HG03039 (cell line): Measurements from ENCODE around the gene COL12A1.

Experiments
- ATAC-seq: cut with Tn5 transposase; IDR thresholded peaks from one replicate; pipeline ENCODE4 v1.9.1; 2021; ENCODE audit warnings: mild to moderate bottlenecking, moderate library complexity; ENCODE audit not compliant: unreplicated experiment

Gene COL12A1

DNA sequence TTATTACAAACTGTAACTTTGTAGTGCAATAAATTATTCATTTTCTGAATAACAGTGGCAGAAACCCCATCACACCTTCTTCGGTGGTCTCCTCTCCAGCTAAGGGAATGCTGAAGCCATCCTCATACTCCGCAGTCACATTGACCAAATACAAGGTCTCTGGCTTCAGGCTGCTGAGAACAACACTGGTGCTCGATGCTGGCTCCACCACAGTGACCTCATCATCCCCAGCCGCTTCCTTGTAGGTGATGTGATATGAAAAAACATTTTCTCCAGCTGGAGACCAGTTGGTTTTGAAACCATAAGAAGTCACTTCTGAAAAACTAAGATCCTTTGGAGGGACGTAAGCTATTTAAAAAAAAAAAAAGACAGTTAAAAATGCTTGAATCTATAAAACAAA, 25.0 kb downstream of the COL12A1 start:
- no peak for ATAC-seq

DNA sequence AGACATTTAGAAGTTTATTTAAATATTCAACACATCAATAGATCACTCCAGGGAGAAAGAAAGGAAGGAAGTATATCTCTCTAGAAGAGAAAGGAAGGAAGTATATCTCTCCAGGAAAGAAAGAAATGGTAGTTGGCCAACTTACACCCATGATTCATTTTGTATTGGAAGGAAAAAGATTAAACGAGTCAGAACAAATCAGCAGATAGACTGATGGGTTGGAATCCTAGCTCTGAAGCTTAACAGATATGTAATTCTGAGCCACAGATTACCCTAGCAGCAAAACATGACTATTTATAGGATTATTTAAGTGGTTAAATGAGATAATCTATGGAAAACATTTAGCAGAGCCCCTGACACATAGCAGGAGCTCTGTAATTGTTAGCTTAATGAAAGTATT, 27.1 kb downstream of the COL12A1 start:
- no peak for ATAC-seq

DNA sequence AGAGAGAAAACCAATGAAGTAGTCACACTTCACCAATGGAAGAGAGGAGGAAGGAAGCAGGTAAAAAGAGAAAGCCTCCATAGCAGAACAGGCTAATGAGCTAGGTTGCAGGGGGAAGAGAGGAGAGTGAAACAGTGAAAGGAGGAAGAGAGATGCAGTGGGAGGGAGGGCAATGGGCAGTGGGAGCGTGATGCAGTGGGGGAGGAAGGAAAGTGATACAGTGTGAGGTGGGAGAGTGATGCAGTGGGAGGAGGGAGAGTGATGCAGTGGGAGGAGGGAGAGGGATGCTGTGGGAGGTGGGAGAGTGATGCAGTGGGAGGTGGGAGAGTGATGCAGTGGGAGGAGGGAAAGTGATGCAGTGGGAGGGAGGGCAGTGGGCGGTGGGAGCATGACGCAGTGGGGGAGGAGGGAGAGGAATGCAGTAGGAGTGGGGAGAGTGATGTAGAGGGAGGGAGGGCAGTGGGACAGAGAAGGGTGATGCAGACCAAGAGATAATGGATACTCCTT, 29.7 kb downstream of the COL12A1 start:
- ATAC-seq = no peak

DNA sequence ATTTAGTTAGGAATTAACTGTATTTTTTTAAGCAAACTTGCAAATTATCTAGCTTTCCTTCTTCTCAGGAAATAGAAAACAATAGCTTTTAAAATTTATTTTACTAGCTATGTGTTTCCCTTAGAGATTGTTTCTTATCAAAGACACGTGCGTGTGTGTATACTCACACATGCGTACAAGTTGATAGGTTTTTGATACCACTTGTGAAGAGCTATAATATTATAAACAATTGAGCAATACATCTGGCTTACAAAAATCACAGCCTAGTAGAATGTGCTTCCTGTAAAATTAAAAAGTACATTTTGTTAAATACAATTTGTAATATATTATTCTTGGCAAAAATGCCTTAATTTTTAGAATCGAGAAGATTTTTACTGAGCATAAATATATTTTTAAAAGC, 33.9 kb downstream of the COL12A1 start:
- no peak for ATAC-seq

DNA sequence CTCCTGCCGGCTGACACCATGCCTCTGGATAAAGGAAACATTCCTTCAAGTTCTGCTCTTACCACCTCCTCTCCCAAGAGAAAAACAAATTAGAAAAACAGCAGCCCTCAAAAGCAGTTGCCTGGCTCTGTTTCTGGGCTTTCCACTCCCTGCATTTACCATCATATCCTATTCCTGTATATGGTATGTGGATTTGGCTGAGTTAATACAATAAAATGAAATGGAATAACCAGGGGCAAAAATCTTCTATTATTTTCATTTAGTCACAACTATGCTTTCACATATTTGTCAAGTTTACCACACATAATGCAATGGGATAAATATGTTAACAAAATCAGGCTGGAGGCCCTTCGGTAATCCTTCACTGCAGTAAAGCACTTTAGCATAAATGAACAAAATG, 34.3 kb downstream of the COL12A1 start:
- no peak for ATAC-seq

DNA sequence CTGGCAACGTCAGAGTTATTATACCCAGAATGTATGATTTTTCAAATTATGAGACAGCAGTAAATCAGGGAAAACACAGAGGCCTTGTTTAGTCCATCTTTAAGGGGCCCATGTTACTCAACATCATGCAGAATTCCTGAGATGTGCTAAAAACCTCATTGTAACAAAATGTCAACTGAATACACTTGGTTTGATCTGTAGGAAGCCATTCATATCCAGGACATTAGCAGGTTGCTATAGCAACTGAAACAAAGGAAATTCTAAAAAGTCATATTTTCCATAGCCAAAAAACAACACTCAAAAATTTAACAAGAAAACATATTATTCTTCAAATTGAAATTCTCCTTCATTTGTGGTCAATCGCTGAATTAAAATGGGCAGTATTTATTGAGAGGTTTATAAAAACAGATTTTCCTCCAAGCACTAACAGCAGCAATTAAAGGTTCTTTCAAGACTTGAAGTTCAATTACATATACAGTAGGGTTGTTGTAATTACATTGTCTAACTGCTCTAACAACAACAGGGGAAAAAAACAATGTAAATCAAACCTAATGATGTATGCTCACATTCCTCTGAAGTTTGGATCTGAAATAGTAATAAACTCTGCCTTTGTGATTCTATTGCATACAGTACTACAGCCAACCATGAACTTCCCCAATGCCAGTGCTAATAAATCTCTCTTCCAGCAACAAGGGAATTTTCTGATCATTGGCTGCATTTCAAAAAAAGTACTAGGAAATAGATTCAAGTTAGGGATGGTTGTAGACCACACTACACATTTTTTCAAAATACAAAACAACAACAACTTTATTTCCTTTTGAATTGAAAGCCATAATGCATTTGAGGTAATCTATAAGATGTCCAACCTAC, 34.9 kb downstream of the COL12A1 start:
- no peak for ATAC-seq

DNA sequence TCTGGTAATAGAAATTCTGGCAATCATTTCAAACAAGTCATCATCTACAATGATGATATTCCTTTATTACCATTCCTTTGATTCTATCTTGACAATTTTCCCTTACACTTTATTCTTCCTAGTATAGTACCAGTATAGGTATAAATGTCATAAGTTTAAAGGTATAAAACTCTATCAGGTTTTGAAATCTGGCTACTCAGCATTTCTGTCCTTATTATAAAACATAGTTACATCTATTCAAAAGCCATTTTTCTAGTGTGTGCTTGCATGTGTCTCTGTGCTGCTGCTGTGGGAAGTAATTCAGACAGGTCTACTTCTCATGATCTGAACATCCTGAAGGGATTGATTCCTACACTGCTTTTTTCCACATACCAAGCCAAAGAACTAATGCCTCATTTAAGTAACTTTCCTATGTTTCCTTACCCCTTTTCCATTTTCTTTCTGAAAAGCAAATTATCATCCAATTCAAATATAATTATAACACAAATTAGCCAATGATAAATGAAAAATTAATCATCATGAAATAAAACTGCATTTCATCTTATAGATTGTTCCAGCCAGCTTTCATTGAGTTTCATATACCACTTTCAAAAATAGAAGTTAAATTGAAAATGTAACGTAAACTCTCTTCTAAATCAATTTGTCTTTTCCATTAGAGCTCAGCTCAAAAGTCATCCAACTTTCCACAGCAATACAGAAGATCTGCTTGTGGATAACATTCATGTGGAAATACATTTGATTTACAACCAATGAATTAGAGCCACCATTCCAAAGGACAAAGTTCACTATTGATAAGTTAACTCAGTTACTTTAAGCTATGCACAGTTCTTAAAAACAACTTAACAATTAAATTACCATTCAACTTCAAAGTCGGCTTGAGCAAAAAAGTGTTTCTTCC, 35.9 kb downstream of the COL12A1 start:
- no peak for ATAC-seq

DNA sequence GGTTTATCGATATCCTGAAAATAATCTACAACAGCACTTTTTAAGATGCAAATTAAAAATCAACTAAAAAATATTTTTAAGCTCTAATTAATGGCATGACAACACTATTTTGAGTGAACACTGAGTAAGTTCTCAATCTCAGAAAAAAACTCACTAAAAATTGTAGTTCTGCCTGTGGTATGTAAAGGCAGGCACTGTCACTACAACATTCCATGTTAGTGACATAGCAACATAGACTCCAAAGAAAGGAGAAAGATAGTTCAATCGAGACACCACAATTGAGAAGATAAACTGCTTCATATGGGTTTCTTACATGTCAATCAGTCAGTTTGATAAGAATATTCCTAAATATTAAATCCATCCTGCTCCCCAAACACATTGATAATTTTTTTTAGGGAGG, 38.0 kb downstream of the COL12A1 start:
- no peak for ATAC-seq

DNA sequence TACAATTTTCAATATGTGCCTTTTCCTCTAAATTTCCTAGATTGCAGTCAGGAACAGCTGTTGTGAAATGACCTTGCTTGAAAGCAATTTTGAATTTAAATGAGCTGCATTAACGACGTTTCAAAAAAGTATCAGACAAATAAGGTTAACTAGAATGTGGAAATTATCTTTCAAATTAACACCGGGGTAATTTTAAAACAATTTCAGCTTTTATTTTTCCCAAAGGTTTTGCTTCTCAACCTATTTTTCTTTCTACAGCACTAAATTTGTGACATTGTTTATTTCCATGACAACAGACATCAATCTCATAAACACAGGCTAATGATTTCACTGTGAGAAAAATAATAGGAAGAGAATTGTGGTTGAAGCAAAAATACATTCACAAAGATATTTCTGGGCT, 38.5 kb downstream of the COL12A1 start:
- ATAC-seq = no peak

DNA sequence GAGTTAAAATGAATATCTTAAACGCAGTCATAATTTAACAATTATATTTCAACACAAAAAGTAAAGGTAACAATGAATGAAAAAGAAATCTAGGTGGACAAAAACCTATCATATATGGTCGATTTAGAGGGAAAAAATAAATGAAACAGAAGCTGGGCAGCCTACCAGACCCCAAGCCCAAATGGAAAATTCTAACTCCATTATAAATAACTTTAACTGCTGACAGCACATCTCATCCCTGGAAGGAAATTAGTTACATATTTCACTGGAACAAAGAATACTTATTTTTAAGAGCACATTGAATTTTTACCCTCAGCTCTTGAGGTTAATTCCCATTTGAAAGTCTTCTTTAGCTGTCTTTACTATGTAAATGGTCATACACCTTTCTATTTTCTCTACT, 39.1 kb downstream of the COL12A1 start:
- ATAC-seq = no peak

DNA sequence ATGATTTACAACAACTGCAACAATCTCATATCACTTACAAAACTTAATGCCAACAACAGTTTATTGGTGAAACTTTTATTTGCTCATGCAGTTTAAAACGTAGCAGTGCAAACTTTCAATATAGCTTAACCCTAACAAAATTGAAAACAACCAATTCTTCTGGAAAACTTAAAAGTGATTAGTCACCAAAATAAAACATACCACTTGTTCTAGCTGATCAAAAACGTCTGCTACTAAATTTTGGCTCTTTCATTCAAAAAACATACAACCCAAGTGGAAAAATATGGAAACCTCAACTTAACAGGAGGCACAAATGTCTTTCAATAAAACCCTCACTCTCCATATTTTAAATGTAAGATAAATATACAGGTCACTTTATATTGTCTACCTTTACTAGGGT, 39.6 kb downstream of the COL12A1 start:
- ATAC-seq = no peak

DNA sequence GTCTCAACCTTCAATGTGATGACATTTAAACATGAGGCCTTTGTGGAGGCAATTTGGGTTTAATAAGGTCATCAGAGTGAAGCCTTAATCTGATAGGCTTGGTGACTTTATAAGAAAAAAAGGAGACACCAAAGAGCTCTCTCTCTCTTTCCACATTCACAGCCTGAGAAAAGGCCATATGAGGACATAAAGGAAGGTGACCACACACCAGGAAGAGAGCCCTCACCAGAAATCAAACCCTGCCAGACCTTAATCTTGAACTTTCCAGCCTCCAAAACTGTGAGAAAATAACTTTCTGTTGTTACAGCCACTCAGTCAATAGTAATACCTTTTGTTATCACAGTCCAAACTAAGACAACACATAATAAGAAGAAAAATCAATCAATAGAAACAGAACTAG, 47.7 kb downstream of the COL12A1 start:
- ATAC-seq = no peak

DNA sequence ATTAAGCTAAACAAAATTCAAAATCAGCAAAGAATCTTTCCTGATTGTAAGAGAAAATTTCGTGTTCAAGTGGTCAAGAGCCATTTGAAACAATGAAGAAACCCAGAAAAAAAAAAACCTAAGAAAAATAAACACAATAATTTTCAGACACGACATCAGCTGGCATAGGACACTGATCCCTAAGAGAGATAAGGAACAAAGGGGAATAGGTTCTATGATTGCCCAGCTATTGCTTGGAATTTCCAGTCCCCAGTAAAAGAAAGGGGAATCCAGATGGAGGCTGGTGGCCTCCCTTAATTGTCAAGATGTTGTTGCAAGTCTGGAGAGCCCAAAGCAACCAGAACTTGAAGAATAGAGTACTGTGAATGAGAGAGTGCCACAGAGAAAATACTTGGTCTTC, 48.5 kb downstream of the COL12A1 start:
- ATAC-seq = no peak

DNA sequence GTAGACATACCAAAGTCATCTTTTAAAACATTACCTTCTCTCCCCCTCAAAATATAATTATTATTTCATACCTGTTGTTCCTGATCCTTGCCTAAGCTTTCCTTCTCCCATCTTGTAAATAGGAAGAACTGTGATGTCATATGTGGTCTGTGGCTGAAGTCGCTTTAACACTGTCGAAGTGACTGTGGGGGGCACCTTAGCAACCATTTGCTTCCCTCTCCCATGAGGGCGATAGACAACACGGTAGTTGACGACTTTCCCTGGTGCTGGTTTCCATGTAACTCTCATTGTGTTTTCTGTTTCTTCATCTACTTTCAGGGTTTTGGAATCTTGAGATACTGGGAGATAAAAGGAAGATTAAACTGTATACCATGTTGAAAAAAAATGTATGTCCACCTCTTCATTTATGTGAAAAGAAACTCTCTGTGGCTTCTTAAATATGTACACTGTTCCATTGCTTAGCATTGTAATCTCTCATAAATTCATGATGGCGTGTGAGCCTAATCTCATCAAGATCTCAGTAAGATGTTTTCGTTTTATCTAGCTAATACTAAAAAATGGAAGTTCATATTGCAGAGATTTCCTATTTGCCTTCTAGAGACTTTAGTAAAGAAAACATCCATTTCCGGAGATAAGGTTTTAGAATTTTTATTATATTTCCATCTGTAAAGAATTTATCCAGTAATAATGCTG, 49.5 kb downstream of the COL12A1 start:
- ATAC-seq = no peak

DNA sequence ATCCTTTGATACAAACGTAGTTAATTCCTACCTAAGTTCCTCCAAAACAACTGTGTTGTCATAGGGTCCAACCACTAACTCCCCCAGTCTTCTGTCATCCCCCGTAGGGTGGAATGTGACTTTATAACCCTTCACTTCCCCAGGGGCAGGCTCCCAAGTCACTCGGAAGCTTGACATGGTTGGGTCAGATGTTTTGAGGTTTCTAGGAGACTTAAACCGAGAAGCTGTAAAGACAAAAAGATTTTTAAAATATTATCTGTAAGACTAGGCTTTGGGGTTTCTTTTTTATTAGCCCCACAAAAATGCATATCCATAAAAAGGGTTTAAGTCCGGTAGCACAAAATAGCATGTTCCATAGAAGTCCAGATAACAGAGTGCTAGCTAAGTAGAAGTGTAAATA, 50.2 kb downstream of the COL12A1 start:
- ATAC-seq = no peak

DNA sequence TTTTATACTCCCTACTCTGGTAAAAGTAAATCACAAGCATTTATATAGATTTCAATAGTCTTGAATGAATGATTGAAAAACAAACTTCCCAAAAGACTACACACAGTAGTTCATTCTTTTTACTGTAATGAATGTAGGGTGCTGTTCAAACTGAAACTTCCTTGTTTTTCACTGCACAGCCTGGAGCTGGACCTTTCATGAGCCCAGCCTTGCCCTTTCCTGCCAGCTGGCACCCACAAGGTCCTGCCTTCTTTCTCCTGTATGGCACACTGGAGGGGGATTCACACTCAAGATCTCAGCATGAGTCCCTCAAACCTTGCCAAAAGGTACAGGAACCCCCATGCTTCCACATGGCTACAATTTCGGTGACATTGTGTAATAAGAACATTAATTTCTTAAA, 50.9 kb downstream of the COL12A1 start:
- ATAC-seq = no peak

DNA sequence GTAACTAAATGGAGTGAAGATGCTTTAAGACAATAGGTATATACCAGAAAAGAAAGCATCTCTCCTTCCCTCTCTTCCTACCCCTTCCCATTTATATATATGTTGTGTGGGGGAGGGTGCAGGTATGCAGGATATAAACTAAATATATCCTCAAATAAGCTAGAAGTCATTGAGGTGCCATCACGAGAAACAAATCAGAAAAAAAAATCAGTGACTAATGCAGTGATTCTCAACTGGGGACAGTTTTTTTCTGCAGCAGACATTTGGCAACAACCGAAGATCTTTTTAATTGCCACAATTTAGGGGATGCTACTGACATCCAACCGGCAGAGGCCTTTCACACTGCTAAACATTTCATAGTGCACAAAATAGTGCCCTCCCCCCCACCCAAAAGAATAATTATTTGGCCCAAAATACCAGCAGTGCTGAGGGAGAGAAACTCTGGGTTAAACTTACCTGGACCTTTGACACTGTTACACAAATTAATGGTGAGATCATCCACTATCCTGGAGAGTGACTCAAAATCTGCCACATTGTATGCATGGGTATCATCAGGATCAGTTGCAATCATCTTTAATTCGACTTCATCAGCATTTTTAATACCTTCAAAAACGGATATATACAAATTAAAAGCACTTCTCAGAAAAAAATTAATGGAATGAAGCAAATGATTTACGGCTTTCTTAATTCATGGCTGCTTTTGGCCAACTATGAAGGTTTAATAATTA, 55.0 kb downstream of the COL12A1 start:
- no peak for ATAC-seq

DNA sequence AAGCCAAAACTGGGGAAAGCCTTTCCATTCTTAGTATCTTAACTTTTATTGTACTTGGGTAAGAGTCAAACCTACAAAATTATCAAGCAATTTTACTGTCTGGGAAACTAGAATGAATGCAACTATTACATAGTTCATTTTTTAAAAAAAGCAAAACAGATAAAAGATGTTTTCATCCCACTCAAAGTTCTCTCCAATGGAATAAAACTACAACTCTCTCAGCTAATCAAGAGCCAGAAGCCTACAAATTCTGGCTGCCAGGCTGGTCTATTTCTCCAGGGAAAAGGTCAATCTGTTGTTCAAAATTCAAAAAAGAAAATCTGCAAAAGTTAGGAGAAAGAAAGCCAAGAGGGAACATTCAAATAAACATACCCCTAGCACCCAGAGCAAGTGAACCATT, 56.2 kb downstream of the COL12A1 start:
- ATAC-seq = no peak

DNA sequence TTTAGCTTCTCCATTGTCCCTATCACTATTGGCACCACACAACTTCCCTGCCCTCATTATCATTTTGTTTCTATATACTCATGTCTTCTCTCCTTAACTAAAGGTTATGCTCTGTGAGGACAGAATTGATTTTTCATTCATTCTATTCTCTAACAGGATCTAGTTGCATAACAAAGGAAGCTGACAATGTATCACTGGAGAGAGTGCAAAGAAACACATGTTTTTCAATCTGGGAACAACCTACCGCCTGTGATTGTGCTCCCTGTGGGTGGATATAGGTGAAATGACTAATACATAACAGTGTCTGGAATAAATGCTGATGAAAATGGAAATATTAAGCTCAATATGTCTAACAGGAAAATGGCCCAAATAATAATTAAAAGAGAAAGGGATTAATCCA, 56.6 kb downstream of the COL12A1 start:
- ATAC-seq = no peak

DNA sequence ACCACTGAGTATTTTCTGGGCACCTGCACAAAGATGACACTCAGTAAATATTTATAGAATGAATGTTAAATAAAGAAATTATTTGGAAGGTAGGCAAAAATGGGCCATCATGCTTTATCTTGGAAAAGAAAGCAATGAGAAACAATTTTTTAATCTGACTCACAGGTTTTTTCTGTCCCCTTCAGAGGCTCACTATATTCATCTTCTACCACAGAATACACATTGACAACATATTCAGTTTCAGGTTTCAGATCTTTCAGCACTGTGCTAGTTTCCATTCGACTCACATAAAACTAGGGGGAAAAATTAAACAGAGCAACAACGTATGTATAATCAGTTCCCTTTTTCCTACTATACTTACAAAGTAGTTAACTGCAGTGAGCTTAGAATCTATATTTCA, 58.3 kb downstream of the COL12A1 start:
- ATAC-seq = peak; percentile 97

DNA sequence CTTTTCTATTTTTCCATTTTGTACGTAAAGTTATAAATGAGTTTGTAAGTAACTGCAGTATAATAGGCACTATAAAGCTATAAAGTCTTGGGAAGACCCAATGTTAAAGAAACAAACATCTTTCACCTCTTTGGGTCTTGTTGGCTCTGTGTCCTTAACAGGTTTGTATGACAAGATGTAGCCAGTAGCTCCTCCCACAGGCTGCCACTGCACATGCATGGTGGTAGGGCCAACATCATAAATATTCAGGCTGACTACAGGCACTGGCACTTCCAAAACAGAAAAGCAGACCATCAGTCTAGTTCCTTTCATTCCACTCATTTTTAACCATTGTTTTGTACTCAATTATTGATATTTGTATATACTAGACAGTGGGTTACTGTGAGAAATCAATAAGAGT, 59.9 kb downstream of the COL12A1 start:
- ATAC-seq = no peak
